Gastrocnemius medialis (tissue), 4 donors: ENCODE measurements around the gene SCNN1B. TPM values are rescaled to one million over a fixed set of nuclear protein-coding genes. Genes with fewer than 3 reads are reported as not detected.

Experiments used
- ATAC-seq, 2 donors: fragments of 150-250 bp; one replicate each; pipeline ENCODE4 v1.9.1; 2016
- DNase-seq, 2 donors: peaks; one replicate each; pipeline ENCODE4 v3.0.0-alpha.2; 2019
- H3K27ac ChIP-seq, 4 donors: fragments of 200-600 bp; sonication (generic); 1 replicate in 1 of 4; 2 replicates in 3 of 4; pipeline ENCODE4 v1.5.1; 2016 to 2018; ENCODE audit warnings: mild to moderate bottlenecking in 2 of 4, moderate library complexity in 1 of 4
- H3K27me3 ChIP-seq, 3 donors: fragments of 200-600 bp; sonication (generic) in 2 of 3; 1 replicate in 1 of 3; 2 replicates in 2 of 3; pipeline versions ENCODE4 v1.5.1 to v1.6.0; 2016 to 2019; ENCODE audit warnings: mild to moderate bottlenecking in 1 of 3, moderate library complexity in 1 of 3
- H3K36me3 ChIP-seq, 2 donors: fragments of 200-600 bp; sonication (generic) in 1 of 2; one replicate each; pipeline ENCODE4 v1.5.1; 2017 to 2018
- H3K4me1 ChIP-seq, 2 donors: fragments of 200-600 bp; sonication (generic) in 1 of 2; one replicate each; pipeline ENCODE4 v1.5.1; 2016 to 2017; ENCODE audit warnings: mild to moderate bottlenecking in 2 of 2
- H3K4me3 ChIP-seq, 4 donors: fragments of 200-600 bp; sonication (generic) in 3 of 4; 1 replicate in 1 of 4; 2 replicates in 3 of 4; pipeline ENCODE4 v1.5.1; 2016 to 2019; ENCODE audit warnings: mild to moderate bottlenecking in 2 of 4
- H3K9me3 ChIP-seq, 3 donors: fragments of 200-600 bp; sonication (generic) in 2 of 3; 1 replicate in 1 of 3; 2 replicates in 2 of 3; pipeline ENCODE4 v1.5.1; 2016 to 2019
- CTCF ChIP-seq, 5 experiments: fragments of 450-650 bp in 3 of 5; fragments of 200-600 bp in 2 of 5; sonication (generic) in 2 of 5; IDR thresholded peaks in 4 of 5; conservative IDR thresholded peaks in 1 of 5; 1 replicate in 4 of 5; 2 replicates in 1 of 5; pipeline ENCODE4 v1.5.1; 2016 to 2019; ENCODE audit warnings: antibody characterized with exemption in 5 of 5, mild to moderate bottlenecking in 3 of 5, moderate library complexity in 3 of 5
- POLR2A ChIP-seq, 2 donors: fragments of 450-650 bp; IDR thresholded peaks; one replicate each; pipeline ENCODE4 v1.6.1; 2017; ENCODE audit warnings: antibody characterized with exemption in 2 of 2, mild to moderate bottlenecking in 2 of 2, moderate library complexity in 2 of 2
- in situ Hi-C, 4 donors: fragments of 200-750 bp; cut with MboI; loops; one replicate each; pipeline versions ENCODE4 v1.15.0 to v1.8.0; 2017; ENCODE audit warnings: low sequenced_read_pairs in 4 of 4
- intact Hi-C: fragments of 100-400 bp; cut with DNase I; formaldehyde crosslinking; loops from one replicate; pipeline ENCODE4 v1.15.1; 2023; ENCODE audit warnings: low total_unique reads
- total RNA-seq, 4 donors: library from RNA; depleted of rRNA; stranded (reverse); fragments of >200 nt; gene quantifications; one replicate each; pipeline versions ENCODE4 v1.1.0 to v1.2.3, GENCODE V29; 2016

Gene SCNN1B
- total RNA-seq, 4 donors from 2014 or later = 0.81 to 2.3 (median 0.99) TPM

GRCh38 chr16:23316634-23317265 lies 14.6 kb downstream of the SCNN1B start:
- no peaks in the 10 kb centered on the region for H3K4me1 ChIP-seq
- H3K4me3 ChIP-seq = no peak overlapping the region
- in situ Hi-C loops (no loop called here), intact Hi-C loops (no loop called here)
- no peaks in the 10 kb centered on the region for H3K36me3 ChIP-seq
- no peaks in the 10 kb centered on the region for H3K27me3 ChIP-seq
- H3K27ac ChIP-seq = no peak overlapping the region
- DNase-seq (no peak), ATAC-seq (no peak)
- no peak for TF ChIP-seq POLR2A (IDR thresholded peaks at IDR 0.05)
- TF ChIP-seq CTCF (IDR thresholded peaks at IDR 0.05 in 4 of 5, conservative IDR thresholded peaks at IDR 0.05 in 1 of 5) = no peak
- H3K9me3 ChIP-seq = no peaks in the 10 kb centered on the region

DNA sequence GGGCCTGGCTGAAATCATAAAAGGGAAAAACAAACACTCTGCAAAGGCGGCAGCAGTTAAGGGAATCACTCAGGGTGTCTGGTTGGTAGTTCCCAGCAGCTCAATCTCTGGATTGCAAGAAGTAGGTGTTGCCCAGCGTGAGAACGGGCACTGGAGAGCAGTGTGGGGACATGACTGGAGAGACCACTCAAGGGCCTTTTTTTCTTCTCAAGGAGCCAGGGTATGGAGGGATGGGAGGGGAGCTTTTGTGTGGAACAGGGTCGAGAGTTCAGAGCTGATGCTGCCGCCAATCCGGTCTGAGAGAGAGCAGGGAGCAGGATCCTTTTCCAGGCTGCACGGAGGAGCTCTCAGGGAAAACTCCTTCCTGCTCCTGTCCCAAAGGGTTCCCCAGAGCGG lies 15.2 kb downstream of the SCNN1B start:
- no peaks in the 10 kb centered on the region for H3K9me3 ChIP-seq
- no peaks in the 10 kb centered on the region for H3K27me3 ChIP-seq
- intact Hi-C loops = no loop called here
- ATAC-seq (no peak), DNase-seq (no peak)
- no peak overlapping the region for H3K27ac ChIP-seq
- in situ Hi-C loops = no loop called here
- H3K4me1 ChIP-seq = no peaks in the 10 kb centered on the region
- TF ChIP-seq POLR2A (IDR thresholded peaks at IDR 0.05) = no peak
- no peak for TF ChIP-seq CTCF (IDR thresholded peaks at IDR 0.05 in 4 of 5, conservative IDR thresholded peaks at IDR 0.05 in 1 of 5)
- H3K4me3 ChIP-seq = no peak overlapping the region
- H3K36me3 ChIP-seq = no peaks in the 10 kb centered on the region

DNA sequence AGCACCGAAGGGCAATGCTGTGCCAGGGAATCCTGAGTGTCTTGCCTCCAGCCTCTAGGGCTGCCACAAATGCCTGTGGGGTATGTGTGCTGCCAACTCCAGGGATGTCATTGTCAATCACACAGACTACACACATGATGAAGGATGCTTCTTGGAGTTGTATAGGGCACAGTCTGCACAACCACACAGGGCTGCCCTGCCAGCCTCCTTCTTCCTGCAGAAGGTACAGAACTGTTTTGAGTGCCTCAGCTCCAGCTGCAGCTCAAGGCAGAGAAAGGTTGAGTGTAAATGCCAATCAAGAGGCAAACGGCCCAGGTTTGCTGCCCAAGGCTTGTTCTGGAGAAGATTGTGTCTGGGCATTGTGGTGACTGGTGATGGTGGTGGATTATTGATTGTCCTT lies 15.6 kb downstream of the SCNN1B start:
- Histone ChIP-seq H3K36me3 (no peaks in the 10 kb centered on the region), H3K27ac (no peak overlapping the region), H3K4me3 (no peak overlapping the region), H3K4me1 (no peaks in the 10 kb centered on the region), H3K9me3 (no peaks in the 10 kb centered on the region), H3K27me3 (no peaks in the 10 kb centered on the region)
- no peak for DNase-seq
- intact Hi-C loops (no loop called here), in situ Hi-C loops (no loop called here)
- no peak for TF ChIP-seq POLR2A (IDR thresholded peaks at IDR 0.05)
- TF ChIP-seq CTCF (IDR thresholded peaks at IDR 0.05 in 4 of 5, conservative IDR thresholded peaks at IDR 0.05 in 1 of 5) = no peak
- ATAC-seq = no peak

DNA sequence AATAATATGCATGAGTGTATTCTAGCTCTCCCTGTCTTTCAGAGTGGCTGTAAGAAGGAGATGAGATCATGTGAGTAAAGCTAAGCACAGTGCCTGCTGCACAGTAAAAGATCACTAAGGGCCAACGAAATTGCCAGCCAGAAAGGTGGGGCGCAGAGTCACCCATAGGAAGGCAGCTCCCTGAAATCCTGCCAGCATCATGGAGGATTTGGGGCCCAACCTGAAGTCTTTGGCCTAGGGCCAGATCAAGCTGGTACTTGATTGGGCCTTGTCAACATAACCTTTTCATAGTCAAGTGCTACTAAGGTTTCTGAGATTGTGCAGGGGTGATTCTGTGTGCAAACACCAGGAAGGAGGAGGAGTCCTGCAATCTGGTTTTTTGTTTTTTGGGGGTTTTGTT lies 16.5 kb downstream of the SCNN1B start:
- H3K36me3 ChIP-seq = no peaks in the 10 kb centered on the region
- ATAC-seq (no peak), DNase-seq (no peak)
- H3K27ac ChIP-seq = no peak overlapping the region
- no peaks in the 10 kb centered on the region for H3K4me1 ChIP-seq
- TF ChIP-seq CTCF (IDR thresholded peaks at IDR 0.05 in 4 of 5, conservative IDR thresholded peaks at IDR 0.05 in 1 of 5) = no peak
- TF ChIP-seq POLR2A (IDR thresholded peaks at IDR 0.05) = no peak
- in situ Hi-C loops (no loop called here), intact Hi-C loops (no loop called here)
- no peak overlapping the region for H3K4me3 ChIP-seq
- no peaks in the 10 kb centered on the region for H3K27me3 ChIP-seq
- no peaks in the 10 kb centered on the region for H3K9me3 ChIP-seq
